Hematopoietic multipotent progenitor cell treated with erythropoietin and hydrocortisone succinate and interleukin-3 and kit ligand, for 6 days (in vitro differentiated cells): ENCODE data around the gene SLC39A8.
A peak's percentile ranks its signal among the peaks of the same experiment; 100 is the strongest.
"Not testable (repeated sequence)": the region's sequence is repeated elsewhere in the genome, so short reads cannot be mapped to it uniquely, and the experiment has no call there.

Experiments used
- DNase-seq: peaks from one replicate; pipeline ENCODE4 v3.0.0-alpha.2; 2015

SLC39A8 gene

GRCh38 chr4:102298716-102299115 is 46.6 kb downstream of the SLC39A8 start:
- DNase-seq, result no peak

- DNase-seq, result no peak
Measured at GRCh38 chr4:102295153-102295862, 50.0 kb downstream of the SLC39A8 start.

GRCh38 chr4:102288497-102288896 is 56.8 kb downstream of the SLC39A8 start:
- DNase-seq, result no peak

- DNase-seq, result no peak
Measured at GRCh38 chr4:102285831-102286230, 59.5 kb downstream of the SLC39A8 start.

GRCh38 chr4:102281171-102281839 is 64.0 kb downstream of the SLC39A8 start:
- peak; percentile 85 for DNase-seq

- not testable (repeated sequence) for DNase-seq
Measured at GRCh38 chr4:102273317-102273716, 72.0 kb downstream of the SLC39A8 start.

GRCh38 chr4:102272318-102272717 is 73.0 kb downstream of the SLC39A8 start:
- DNase-seq, result no peak

- peak; percentile 28 for DNase-seq
Measured at GRCh38 chr4:102268355-102268754, 76.9 kb downstream of the SLC39A8 start.

GRCh38 chr4:102263024-102263787 is 82.1 kb downstream of the SLC39A8 start:
- DNase-seq, result peak; percentile 43

- DNase-seq, result no peak
Measured at GRCh38 chr4:102259702-102260101, 85.6 kb downstream of the SLC39A8 start.

GRCh38 chr4:102259081-102259480 is 86.2 kb downstream of the SLC39A8 start:
- DNase-seq, result no peak

- no peak for DNase-seq
Measured at GRCh38 chr4:102256321-102256720, 89.0 kb downstream of the SLC39A8 start.

GRCh38 chr4:102253860-102254259 is 91.4 kb downstream of the SLC39A8 start:
- DNase-seq, result no peak

GRCh38 chr4:102252171-102252570 is 93.1 kb downstream of the SLC39A8 start:
- DNase-seq, result no peak

GRCh38 chr4:102250341-102250740 is 94.9 kb downstream of the SLC39A8 start:
- no peak for DNase-seq

- no peak for DNase-seq
Measured at GRCh38 chr4:102247041-102247440, 98.2 kb downstream of the SLC39A8 start.

- no peak for DNase-seq
Measured at GRCh38 chr4:102246416-102246815, 98.9 kb downstream of the SLC39A8 start.

GRCh38 chr4:102244878-102245535 is 100.3 kb downstream of the SLC39A8 start:
- no peak for DNase-seq

GRCh38 chr4:102243296-102243695 is 102.0 kb downstream of the SLC39A8 start:
- peak; percentile 39 for DNase-seq

- DNase-seq, result no peak
Measured at GRCh38 chr4:102234243-102234838, 110.9 kb downstream of the SLC39A8 start.

GRCh38 chr4:102230194-102230593 is 115.1 kb downstream of the SLC39A8 start:
- no peak for DNase-seq

- no peak for DNase-seq
Measured at GRCh38 chr4:102227388-102227787, 117.9 kb downstream of the SLC39A8 start.

- DNase-seq, result no peak
Measured at GRCh38 chr4:102223461-102223860, 121.8 kb downstream of the SLC39A8 start.
